ENCODE results near the gene RAD51B. TPM values are rescaled to one million over a fixed set of nuclear protein-coding genes. Genes with fewer than 3 reads are reported as not detected.

RAD51B gene
- total and polyA plus RNA-seq, 2 of the 13 experiments (the other 11 are each of a cell fraction or from before 2014, with no cell fraction given): 7.0 to 9.5 TPM

DNA sequence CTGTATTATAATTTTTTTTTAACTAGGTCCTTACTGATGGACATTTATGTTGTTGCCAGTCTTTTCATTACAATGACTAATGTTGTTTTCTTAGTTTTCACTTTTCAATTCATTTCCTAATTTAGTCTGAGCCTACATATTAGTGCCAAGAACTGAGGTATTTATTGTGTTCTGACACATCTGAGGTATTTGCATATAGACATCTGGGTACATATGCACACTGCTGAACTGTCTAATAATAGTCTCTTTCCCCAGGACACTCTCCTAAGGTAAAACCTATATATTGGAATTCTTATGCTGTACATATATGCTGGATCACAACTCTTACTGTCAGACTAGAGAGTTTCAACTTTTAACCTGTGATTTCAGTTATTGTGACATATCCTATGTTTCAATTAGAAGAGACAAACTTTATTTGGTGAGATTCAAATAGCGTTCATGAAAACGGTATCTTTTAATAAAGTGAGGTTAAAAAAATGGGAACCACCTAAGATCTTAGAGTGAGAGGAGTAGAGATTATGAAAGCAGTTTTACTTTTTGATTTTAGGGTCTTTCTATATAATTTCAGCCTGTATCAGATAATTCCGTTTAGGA is 263.2 kb downstream of the RAD51B start:
- H2AFZ ChIP-seq (ENCODE audit: low read length): no peak overlapping the region
- H3K79me2 ChIP-seq (ENCODE audit: insufficient read depth, low read length): no peaks in the 10 kb centered on the region
- TF ChIP-seq, protein P1, sequence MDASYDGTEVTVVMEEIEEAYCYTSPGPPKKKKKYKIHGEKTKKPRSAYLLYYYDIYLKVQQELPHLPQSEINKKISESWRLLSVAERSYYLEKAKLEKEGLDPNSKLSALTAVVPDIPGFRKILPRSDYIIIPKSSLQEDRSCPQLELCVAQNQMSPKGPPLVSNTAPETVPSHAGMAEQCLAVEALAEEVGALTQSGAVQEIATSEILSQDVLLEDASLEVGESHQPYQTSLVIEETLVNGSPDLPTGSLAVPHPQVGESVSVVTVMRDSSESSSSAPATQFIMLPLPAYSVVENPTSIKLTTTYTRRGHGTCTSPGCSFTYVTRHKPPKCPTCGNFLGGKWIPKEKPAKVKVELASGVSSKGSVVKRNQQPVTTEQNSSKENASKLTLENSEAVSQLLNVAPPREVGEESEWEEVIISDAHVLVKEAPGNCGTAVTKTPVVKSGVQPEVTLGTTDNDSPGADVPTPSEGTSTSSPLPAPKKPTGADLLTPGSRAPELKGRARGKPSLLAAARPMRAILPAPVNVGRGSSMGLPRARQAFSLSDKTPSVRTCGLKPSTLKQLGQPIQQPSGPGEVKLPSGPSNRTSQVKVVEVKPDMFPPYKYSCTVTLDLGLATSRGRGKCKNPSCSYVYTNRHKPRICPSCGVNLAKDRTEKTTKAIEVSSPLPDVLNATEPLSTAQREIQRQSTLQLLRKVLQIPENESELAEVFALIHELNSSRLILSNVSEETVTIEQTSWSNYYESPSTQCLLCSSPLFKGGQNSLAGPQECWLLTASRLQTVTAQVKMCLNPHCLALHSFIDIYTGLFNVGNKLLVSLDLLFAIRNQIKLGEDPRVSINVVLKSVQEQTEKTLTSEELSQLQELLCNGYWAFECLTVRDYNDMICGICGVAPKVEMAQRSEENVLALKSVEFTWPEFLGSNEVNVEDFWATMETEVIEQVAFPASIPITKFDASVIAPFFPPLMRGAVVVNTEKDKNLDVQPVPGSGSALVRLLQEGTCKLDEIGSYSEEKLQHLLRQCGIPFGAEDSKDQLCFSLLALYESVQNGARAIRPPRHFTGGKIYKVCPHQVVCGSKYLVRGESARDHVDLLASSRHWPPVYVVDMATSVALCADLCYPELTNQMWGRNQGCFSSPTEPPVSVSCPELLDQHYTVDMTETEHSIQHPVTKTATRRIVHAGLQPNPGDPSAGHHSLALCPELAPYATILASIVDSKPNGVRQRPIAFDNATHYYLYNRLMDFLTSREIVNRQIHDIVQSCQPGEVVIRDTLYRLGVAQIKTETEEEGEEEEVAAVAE (CRISPR knock-in tag; IDR thresholded peaks at IDR 0.05; ENCODE audit: borderline replicate concordance): no peak
- no peak for TF ChIP-seq STAT5B (CRISPR knock-in tag; IDR thresholded peaks at IDR 0.05)
- TF ChIP-seq ZNF335 (CRISPR knock-in tag; IDR thresholded peaks at IDR 0.05): no peak
- TF ChIP-seq, protein P2, sequence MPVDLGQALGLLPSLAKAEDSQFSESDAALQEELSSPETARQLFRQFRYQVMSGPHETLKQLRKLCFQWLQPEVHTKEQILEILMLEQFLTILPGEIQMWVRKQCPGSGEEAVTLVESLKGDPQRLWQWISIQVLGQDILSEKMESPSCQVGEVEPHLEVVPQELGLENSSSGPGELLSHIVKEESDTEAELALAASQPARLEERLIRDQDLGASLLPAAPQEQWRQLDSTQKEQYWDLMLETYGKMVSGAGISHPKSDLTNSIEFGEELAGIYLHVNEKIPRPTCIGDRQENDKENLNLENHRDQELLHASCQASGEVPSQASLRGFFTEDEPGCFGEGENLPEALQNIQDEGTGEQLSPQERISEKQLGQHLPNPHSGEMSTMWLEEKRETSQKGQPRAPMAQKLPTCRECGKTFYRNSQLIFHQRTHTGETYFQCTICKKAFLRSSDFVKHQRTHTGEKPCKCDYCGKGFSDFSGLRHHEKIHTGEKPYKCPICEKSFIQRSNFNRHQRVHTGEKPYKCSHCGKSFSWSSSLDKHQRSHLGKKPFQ (CRISPR knock-in tag; IDR thresholded peaks at IDR 0.05; ENCODE audit: insufficient replicate concordance): no peak
- TF ChIP-seq AGO2 (optimal IDR thresholded peaks at IDR 0.05; ENCODE audit: low read depth, low read length): no peak
- TF ChIP-seq RFXAP (CRISPR knock-in tag; IDR thresholded peaks at IDR 0.05; ENCODE audit: borderline replicate concordance): no peak
- no peak for TF ChIP-seq SNAPC2 (CRISPR knock-in tag; IDR thresholded peaks at IDR 0.05)
- no peak for TF ChIP-seq ZNF234 (CRISPR knock-in tag; conservative IDR thresholded peaks at IDR 0.05)
- TF ChIP-seq, protein P3, sequence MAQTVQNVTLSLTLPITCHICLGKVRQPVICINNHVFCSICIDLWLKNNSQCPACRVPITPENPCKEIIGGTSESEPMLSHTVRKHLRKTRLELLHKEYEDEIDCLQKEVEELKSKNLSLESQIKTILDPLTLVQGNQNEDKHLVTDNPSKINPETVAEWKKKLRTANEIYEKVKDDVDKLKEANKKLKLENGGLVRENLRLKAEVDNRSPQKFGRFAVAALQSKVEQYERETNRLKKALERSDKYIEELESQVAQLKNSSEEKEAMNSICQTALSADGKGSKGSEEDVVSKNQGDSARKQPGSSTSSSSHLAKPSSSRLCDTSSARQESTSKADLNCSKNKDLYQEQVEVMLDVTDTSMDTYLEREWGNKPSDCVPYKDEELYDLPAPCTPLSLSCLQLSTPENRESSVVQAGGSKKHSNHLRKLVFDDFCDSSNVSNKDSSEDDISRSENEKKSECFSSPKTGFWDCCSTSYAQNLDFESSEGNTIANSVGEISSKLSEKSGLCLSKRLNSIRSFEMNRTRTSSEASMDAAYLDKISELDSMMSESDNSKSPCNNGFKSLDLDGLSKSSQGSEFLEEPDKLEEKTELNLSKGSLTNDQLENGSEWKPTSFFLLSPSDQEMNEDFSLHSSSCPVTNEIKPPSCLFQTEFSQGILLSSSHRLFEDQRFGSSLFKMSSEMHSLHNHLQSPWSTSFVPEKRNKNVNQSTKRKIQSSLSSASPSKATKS (CRISPR knock-in tag; IDR thresholded peaks at IDR 0.05): no peak
- TF ChIP-seq, protein P4, sequence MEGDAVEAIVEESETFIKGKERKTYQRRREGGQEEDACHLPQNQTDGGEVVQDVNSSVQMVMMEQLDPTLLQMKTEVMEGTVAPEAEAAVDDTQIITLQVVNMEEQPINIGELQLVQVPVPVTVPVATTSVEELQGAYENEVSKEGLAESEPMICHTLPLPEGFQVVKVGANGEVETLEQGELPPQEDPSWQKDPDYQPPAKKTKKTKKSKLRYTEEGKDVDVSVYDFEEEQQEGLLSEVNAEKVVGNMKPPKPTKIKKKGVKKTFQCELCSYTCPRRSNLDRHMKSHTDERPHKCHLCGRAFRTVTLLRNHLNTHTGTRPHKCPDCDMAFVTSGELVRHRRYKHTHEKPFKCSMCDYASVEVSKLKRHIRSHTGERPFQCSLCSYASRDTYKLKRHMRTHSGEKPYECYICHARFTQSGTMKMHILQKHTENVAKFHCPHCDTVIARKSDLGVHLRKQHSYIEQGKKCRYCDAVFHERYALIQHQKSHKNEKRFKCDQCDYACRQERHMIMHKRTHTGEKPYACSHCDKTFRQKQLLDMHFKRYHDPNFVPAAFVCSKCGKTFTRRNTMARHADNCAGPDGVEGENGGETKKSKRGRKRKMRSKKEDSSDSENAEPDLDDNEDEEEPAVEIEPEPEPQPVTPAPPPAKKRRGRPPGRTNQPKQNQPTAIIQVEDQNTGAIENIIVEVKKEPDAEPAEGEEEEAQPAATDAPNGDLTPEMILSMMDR (CRISPR knock-in tag; IDR thresholded peaks at IDR 0.05): no peak
- no peak for TF ChIP-seq BRD4 (CRISPR knock-in tag; IDR thresholded peaks at IDR 0.05)
- in situ Hi-C loops (cut with HindIII; ENCODE audit: extremely low pct_ligation_motif_present, low pct_unique_long_range_greater_than_20kb) (no loop called here), intact Hi-C loops (cut with micrococcal nuclease; ENCODE audit: unreplicated experiment) (no loop called here)
- H3K4me3 ChIP-seq (replicated peaks in 1 of 3; ENCODE audit: insufficient read depth in 1 of 3, low read depth in 2 of 3, low read length in 3 of 3): no peak overlapping the region
- no peaks in the 10 kb centered on the region for H3K36me3 ChIP-seq (replicated peaks in 1 of 2; ENCODE audit: control insufficient read depth in 1 of 2, insufficient read depth in 2 of 2, low read length in 2 of 2)
- no peak overlapping the region for H3K4me2 ChIP-seq (ENCODE audit: low read depth, low read length)
- ATAC-seq (no peak), FAIRE-seq (no peak), DNase-seq (ENCODE audit: low spot score) (no peak)
- no peaks in the 10 kb centered on the region for H3K9me3 ChIP-seq (ENCODE audit: low read length)
- H3K27ac ChIP-seq (ENCODE audit: extremely low read length, insufficient read depth, low read length): no peak overlapping the region
- WGBS (ENCODE audit: low lambda C conversion rate): 92% methylated on average over 3 of the region's 3 CpGs
- ChIA-PET POLR2A (no interaction called here), CTCF (ENCODE audit: low intra/inter-chr PET ratio, low total read pairs) (no interaction called here)
- no peaks in the 10 kb centered on the region for H3K27me3 ChIP-seq (ENCODE audit: control insufficient read depth in 1 of 2, insufficient read depth in 2 of 2, low read length in 2 of 2)
- no peak overlapping the region for H3K9ac ChIP-seq (ENCODE audit: insufficient read depth, low read depth, low read length)
- peaks cover 29% of the 10 kb centered on the region for H3K4me1 ChIP-seq (ENCODE audit: insufficient read depth, low read length)
- no TSS peak for BruUV-seq (replicated peaks)
- H4K20me1 ChIP-seq (ENCODE audit: insufficient read depth, low read length): no peaks in the 10 kb centered on the region

Data from HepG2 (cell line).